ENCODE measurements around the gene HLA-A.
A peak's percentile ranks its signal among the peaks of the same experiment; 100 is the strongest.

HLA-A gene
- long read RNA-seq: 0 reads

DNA sequence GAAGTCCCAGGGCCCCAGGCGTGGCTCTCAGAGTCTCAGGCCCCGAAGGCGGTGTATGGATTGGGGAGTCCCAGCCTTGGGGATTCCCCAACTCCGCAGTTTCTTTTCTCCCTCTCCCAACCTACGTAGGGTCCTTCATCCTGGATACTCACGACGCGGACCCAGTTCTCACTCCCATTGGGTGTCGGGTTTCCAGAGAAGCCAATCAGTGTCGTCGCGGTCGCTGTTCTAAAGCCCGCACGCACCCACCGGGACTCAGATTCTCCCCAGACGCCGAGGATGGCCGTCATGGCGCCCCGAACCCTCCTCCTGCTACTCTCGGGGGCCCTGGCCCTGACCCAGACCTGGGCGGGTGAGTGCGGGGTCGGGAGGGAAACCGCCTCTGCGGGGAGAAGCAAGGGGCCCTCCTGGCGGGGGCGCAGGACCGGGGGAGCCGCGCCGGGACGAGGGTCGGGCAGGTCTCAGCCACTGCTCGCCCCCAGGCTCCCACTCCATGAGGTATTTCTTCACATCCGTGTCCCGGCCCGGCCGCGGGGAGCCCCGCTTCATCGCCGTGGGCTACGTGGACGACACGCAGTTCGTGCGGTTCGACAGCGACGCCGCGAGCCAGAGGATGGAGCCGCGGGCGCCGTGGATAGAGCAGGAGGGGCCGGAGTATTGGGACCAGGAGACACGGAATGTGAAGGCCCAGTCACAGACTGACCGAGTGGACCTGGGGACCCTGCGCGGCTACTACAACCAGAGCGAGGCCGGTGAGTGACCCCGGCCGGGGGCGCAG lies at the start of gene HLA-A:
HLA-A (plus strand) TSS at position 258 of the 778 bp plus-strand sequence; CDS start at position 280, 22 bp downstream.
- H3K27ac ChIP-seq (replicated peaks): peak within 1 kb of the TSS; percentile 68
- TF ChIP-seq SPI1 (IDR thresholded peaks at IDR 0.05; ENCODE audit: borderline replicate concordance, low read depth) (no peak), POLR2AphosphoS5 (IDR thresholded peaks at IDR 0.05; ENCODE audit: low read depth) (no peak), GABPA (IDR thresholded peaks at IDR 0.05; ENCODE audit: low read depth) (no peak)
- TF ChIP-seq, protein P1, sequence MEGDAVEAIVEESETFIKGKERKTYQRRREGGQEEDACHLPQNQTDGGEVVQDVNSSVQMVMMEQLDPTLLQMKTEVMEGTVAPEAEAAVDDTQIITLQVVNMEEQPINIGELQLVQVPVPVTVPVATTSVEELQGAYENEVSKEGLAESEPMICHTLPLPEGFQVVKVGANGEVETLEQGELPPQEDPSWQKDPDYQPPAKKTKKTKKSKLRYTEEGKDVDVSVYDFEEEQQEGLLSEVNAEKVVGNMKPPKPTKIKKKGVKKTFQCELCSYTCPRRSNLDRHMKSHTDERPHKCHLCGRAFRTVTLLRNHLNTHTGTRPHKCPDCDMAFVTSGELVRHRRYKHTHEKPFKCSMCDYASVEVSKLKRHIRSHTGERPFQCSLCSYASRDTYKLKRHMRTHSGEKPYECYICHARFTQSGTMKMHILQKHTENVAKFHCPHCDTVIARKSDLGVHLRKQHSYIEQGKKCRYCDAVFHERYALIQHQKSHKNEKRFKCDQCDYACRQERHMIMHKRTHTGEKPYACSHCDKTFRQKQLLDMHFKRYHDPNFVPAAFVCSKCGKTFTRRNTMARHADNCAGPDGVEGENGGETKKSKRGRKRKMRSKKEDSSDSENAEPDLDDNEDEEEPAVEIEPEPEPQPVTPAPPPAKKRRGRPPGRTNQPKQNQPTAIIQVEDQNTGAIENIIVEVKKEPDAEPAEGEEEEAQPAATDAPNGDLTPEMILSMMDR (IDR thresholded peaks at IDR 0.05; ENCODE audit: insufficient read depth, low read length): no peak
- TF ChIP-seq, protein P2, sequence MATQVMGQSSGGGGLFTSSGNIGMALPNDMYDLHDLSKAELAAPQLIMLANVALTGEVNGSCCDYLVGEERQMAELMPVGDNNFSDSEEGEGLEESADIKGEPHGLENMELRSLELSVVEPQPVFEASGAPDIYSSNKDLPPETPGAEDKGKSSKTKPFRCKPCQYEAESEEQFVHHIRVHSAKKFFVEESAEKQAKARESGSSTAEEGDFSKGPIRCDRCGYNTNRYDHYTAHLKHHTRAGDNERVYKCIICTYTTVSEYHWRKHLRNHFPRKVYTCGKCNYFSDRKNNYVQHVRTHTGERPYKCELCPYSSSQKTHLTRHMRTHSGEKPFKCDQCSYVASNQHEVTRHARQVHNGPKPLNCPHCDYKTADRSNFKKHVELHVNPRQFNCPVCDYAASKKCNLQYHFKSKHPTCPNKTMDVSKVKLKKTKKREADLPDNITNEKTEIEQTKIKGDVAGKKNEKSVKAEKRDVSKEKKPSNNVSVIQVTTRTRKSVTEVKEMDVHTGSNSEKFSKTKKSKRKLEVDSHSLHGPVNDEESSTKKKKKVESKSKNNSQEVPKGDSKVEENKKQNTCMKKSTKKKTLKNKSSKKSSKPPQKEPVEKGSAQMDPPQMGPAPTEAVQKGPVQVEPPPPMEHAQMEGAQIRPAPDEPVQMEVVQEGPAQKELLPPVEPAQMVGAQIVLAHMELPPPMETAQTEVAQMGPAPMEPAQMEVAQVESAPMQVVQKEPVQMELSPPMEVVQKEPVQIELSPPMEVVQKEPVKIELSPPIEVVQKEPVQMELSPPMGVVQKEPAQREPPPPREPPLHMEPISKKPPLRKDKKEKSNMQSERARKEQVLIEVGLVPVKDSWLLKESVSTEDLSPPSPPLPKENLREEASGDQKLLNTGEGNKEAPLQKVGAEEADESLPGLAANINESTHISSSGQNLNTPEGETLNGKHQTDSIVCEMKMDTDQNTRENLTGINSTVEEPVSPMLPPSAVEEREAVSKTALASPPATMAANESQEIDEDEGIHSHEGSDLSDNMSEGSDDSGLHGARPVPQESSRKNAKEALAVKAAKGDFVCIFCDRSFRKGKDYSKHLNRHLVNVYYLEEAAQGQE (IDR thresholded peaks at IDR 0.05; ENCODE audit: insufficient replicate concordance, low read depth): no peak
- H3K27me3 ChIP-seq (ENCODE audit: insufficient read depth, poor library complexity, severe bottlenecking): peaks cover 2% of the 10 kb centered on the region

DNA sequence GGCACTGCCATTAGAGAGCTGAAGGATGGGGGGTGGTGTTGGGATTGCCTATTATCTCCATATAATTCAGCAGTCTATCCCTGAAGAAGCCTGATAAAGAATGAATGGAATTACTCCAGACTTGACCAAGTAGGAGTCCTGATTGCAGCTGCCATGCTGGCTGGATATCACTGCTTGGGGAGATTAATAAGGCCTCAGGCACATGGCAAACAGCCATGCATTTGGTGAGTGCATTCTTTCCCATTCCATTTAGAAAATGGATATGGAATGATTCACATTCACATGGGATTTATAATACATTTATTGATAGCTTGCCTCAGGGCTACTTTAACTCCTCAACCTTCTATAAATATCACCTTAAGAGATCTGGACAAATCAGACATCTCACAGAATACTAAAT lies 49.6 kb upstream of the HLA-A start:
- DNase-seq (ENCODE audit: low read depth in 1 of 2, low spot score in 1 of 2): no peak
- TF ChIP-seq SPI1 (IDR thresholded peaks at IDR 0.05; ENCODE audit: borderline replicate concordance, low read depth) (no peak), GABPA (IDR thresholded peaks at IDR 0.05; ENCODE audit: low read depth) (no peak), POLR2AphosphoS5 (IDR thresholded peaks at IDR 0.05; ENCODE audit: low read depth) (no peak)
- TF ChIP-seq, protein P1 (IDR thresholded peaks at IDR 0.05; ENCODE audit: insufficient read depth, low read length): no peak
- TF ChIP-seq, protein P2 (IDR thresholded peaks at IDR 0.05; ENCODE audit: insufficient replicate concordance, low read depth): no peak
- no peak overlapping the region for H3K27ac ChIP-seq (replicated peaks)
- peaks cover 2% of the 10 kb centered on the region for H3K27me3 ChIP-seq (ENCODE audit: insufficient read depth, poor library complexity, severe bottlenecking)
- no peak overlapping the region for H3K4me3 ChIP-seq (replicated peaks; ENCODE audit: insufficient read depth, low read length)

More for the DNA sequence above, at the start of gene HLA-A:
- peak within 1 kb of the TSS; percentile 33 for H3K4me3 ChIP-seq (replicated peaks; ENCODE audit: insufficient read depth, low read length)
- DNase-seq (ENCODE audit: low read depth in 1 of 2, low spot score in 1 of 2): peak in 1 of 2 experiments; percentile 69

DNA sequence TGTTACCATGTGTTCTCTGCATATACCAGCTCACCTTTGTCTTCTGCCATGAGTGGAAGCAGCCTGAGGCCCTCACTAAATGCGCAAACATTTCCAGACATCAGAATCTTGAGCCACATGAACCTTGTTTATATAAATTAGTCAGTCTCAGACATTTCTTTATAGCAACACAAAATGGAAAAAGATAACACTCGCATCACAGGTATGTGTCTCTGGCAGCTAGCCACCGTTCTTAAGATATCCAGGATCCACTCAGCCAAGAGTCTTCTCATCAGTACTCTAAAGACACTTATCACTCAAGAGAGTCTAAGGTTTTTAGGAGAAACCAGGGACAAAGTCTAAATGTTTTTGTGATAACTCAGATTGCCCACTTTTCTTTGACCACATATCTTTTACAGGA lies 43.1 kb upstream of the HLA-A start:
- H3K27me3 ChIP-seq (ENCODE audit: insufficient read depth, poor library complexity, severe bottlenecking): no peaks in the 10 kb centered on the region
- no peak overlapping the region for H3K4me3 ChIP-seq (replicated peaks; ENCODE audit: insufficient read depth, low read length)
- DNase-seq (ENCODE audit: low read depth in 1 of 2, low spot score in 1 of 2): no peak
- no peak overlapping the region for H3K27ac ChIP-seq (replicated peaks)
- TF ChIP-seq GABPA (IDR thresholded peaks at IDR 0.05; ENCODE audit: low read depth) (no peak), POLR2AphosphoS5 (IDR thresholded peaks at IDR 0.05; ENCODE audit: low read depth) (no peak), SPI1 (IDR thresholded peaks at IDR 0.05; ENCODE audit: borderline replicate concordance, low read depth) (no peak)
- TF ChIP-seq, protein P2 (IDR thresholded peaks at IDR 0.05; ENCODE audit: insufficient replicate concordance, low read depth): no peak
- TF ChIP-seq, protein P1 (IDR thresholded peaks at IDR 0.05; ENCODE audit: insufficient read depth, low read length): no peak
